WI38 (cell line): ENCODE data around the gene ESF1.
A peak's percentile ranks its signal among the peaks of the same experiment; 100 is the strongest.

Source experiments
- H3K4me3 ChIP-seq: 2 replicates; pipeline ENCODE4 v1.5.1; 2011; ENCODE audit warnings: low read depth, mild to moderate bottlenecking, control low read depth, low read length
- CTCF ChIP-seq: IDR thresholded peaks from 2 replicates; pipeline ENCODE4 v1.5.1; 2012; ENCODE audit warnings: low read depth, mild to moderate bottlenecking, control low read depth, low read length

ESF1 gene

GRCh38 chr20:13790708-13791107, 6.0 kb upstream of the ESF1 start:
- TF ChIP-seq CTCF, result no peak
- no peak overlapping the region for H3K4me3 ChIP-seq

- H3K4me3 ChIP-seq, result no peak overlapping the region
- TF ChIP-seq CTCF, result peak; percentile 41; the same call in 1 of the 2 replicates
These were observed 3.6 kb upstream of the ESF1 start for GRCh38 chr20:13788167-13788834.

- TF ChIP-seq CTCF, result no peak
- H3K4me3 ChIP-seq, result peak overlapping the region; percentile 92
These were observed 1.6 kb upstream of the ESF1 start for GRCh38 chr20:13786143-13786828.

GRCh38 chr20:13784271-13784892, 337 bp downstream of the ESF1 start:
- peak overlapping the region; percentile 92 for H3K4me3 ChIP-seq
- no peak for TF ChIP-seq CTCF

- no peak for TF ChIP-seq CTCF
- H3K4me3 ChIP-seq, result peak overlapping the region; percentile 92
These were observed 1.2 kb downstream of the ESF1 start for GRCh38 chr20:13783528-13783927.

GRCh38 chr20:13778827-13779226, 5.9 kb downstream of the ESF1 start:
- no peak for TF ChIP-seq CTCF
- H3K4me3 ChIP-seq, result no peak overlapping the region

GRCh38 chr20:13777171-13777601, 7.5 kb downstream of the ESF1 start:
- TF ChIP-seq CTCF, result no peak
- H3K4me3 ChIP-seq, result no peak overlapping the region
